GM18526 (cell line): ENCODE results near the gene CHMP1A.

ENCODE experiments used
- POLR2A ChIP-seq: IDR thresholded peaks from 3 replicates; pipeline ENCODE4 v1.6.1; 2011; ENCODE audit not compliant: insufficient read length; ENCODE audit errors: extremely low read depth

CHMP1A gene

GRCh38 chr16:89670496-89671431, 13.3 kb upstream of the CHMP1A start:
- TF ChIP-seq POLR2A: no peak

GRCh38 chr16:89669755-89670154, 12.2 kb upstream of the CHMP1A start:
- no peak for TF ChIP-seq POLR2A

- TF ChIP-seq POLR2A: no peak
Measured at GRCh38 chr16:89668790-89669158, 11.3 kb upstream of the CHMP1A start.

- TF ChIP-seq POLR2A: no peak
Measured at GRCh38 chr16:89667633-89668032, 10.1 kb upstream of the CHMP1A start.

GRCh38 chr16:89661215-89661614, 3.7 kb upstream of the CHMP1A start:
- TF ChIP-seq POLR2A: no peak

- no peak for TF ChIP-seq POLR2A
Measured at GRCh38 chr16:89660146-89660545, 2.6 kb upstream of the CHMP1A start.

- TF ChIP-seq POLR2A: no peak
Measured at GRCh38 chr16:89658221-89658879, 842 bp upstream of the CHMP1A start.

- TF ChIP-seq POLR2A: no peak
Measured at GRCh38 chr16:89656435-89657121, 930 bp downstream of the CHMP1A start.

- TF ChIP-seq POLR2A: no peak
Measured at GRCh38 chr16:89655062-89655643, 2.4 kb downstream of the CHMP1A start.

GRCh38 chr16:89653656-89654295, 3.7 kb downstream of the CHMP1A start:
- TF ChIP-seq POLR2A: no peak

GRCh38 chr16:89651584-89651983, 5.9 kb downstream of the CHMP1A start:
- no peak for TF ChIP-seq POLR2A

GRCh38 chr16:89646906-89647305, 10.6 kb downstream of the CHMP1A start:
- TF ChIP-seq POLR2A: no peak

GRCh38 chr16:89646270-89646669, 11.2 kb downstream of the CHMP1A start:
- no peak for TF ChIP-seq POLR2A

- TF ChIP-seq POLR2A: no peak
Measured at GRCh38 chr16:89645122-89645521, 12.4 kb downstream of the CHMP1A start.

GRCh38 chr16:89643769-89644300, 13.7 kb downstream of the CHMP1A start:
- no peak for TF ChIP-seq POLR2A
